Thymus (tissue), 11 donors: ENCODE data around the gene GPRC5B. TPM values are rescaled to one million over a fixed set of nuclear protein-coding genes. Genes with fewer than 3 reads are reported as not detected.

Experiments
- DNase-seq, 9 donors: peaks; one replicate each; pipeline ENCODE4 v3.0.0-alpha.2; 2013; ENCODE audit warnings: low spot score in 9 of 9, low read depth in 6 of 9, missing footprints in 1 of 9
- H3K27ac ChIP-seq, 2 donors: one replicate each; pipeline ENCODE4 v1.5.1; 2013; ENCODE audit warnings: control low read depth in 1 of 2, low read depth in 1 of 2, low read length in 1 of 2, mild to moderate bottlenecking in 1 of 2, moderate library complexity in 1 of 2
- H3K27me3 ChIP-seq, 2 donors: one replicate each; pipeline ENCODE4 v1.5.1; 2013; ENCODE audit warnings: low read length in 1 of 2; ENCODE audit not compliant: control insufficient read depth in 2 of 2, insufficient read depth in 1 of 2
- H3K36me3 ChIP-seq, 2 donors: one replicate each; pipeline ENCODE4 v1.5.1; 2013; ENCODE audit warnings: low read length in 1 of 2, mild to moderate bottlenecking in 1 of 2, moderate library complexity in 1 of 2; ENCODE audit not compliant: control insufficient read depth in 2 of 2, insufficient read depth in 2 of 2
- H3K4me1 ChIP-seq, 2 donors: one replicate each; pipeline ENCODE4 v1.5.1; 2013; ENCODE audit warnings: low read length in 2 of 2; ENCODE audit not compliant: control insufficient read depth in 2 of 2, insufficient read depth in 2 of 2
- H3K4me3 ChIP-seq, 2 donors: one replicate each; pipeline ENCODE4 v1.5.1; 2013; ENCODE audit warnings: low read length in 2 of 2, control low read depth in 1 of 2, mild to moderate bottlenecking in 1 of 2
- H3K9me3 ChIP-seq, 2 donors: one replicate each; pipeline ENCODE4 v1.5.1; 2013; ENCODE audit warnings: low read length in 1 of 2, mild to moderate bottlenecking in 1 of 2; ENCODE audit not compliant: control insufficient read depth in 2 of 2, insufficient read depth in 1 of 2
- WGBS: extraction: QIAGEN DNeasy Blood & Tissue Kit; methylation state at CpG from one replicate; pipeline ENCODE4 v1.1.7; 2013; 5-methylcytosine and 5-hydroxymethylcytosine counted together
- polyA plus RNA-seq: library from polyadenylated mRNA; stranded (reverse); fragments of 200-250 nt; gene quantifications from one replicate; pipeline ENCODE4 v1.2.3, GENCODE V29; 2013
- total RNA-seq: library from RNA; stranded (reverse); fragments of 120-200 nt; gene quantifications from one replicate; pipeline ENCODE4 v1.2.4, GENCODE V29; 2013
- donor health status: healthy.

GPRC5B gene
- total and polyA plus RNA-seq, 2 donors, result 1.5 to 7.8 TPM

GRCh38 chr16:19888834-19889233 lies 4.2 kb upstream of the GPRC5B start:
- Histone ChIP-seq H3K4me3 (no peak overlapping the region), H3K27me3 (peaks cover 20 to 23% of the 10 kb centered on the region in 2 donors), H3K9me3 (no peaks in the 10 kb centered on the region), H3K27ac (no peak overlapping the region), H3K4me1 (peaks cover 2 to 7% of the 10 kb centered on the region in 2 donors), H3K36me3 (no peaks in the 10 kb centered on the region)
- 93% methylated on average over 3 of the region's 3 CpGs for WGBS
- no peak for DNase-seq

- H3K36me3 ChIP-seq, result no peaks in the 10 kb centered on the region
- peaks cover 4 to 7% of the 10 kb centered on the region in 2 donors for H3K4me1 ChIP-seq
- 7% methylated on average over 20 of the region's 20 CpGs for WGBS
- H3K4me3 ChIP-seq, result no peak overlapping the region
- H3K27me3 ChIP-seq, result peaks cover 44 to 48% of the 10 kb centered on the region in 2 donors
- no peak overlapping the region for H3K27ac ChIP-seq
- H3K9me3 ChIP-seq, result no peaks in the 10 kb centered on the region
- peak; percentile 43 to 85 (median 65) for DNase-seq
These were observed 1.7 kb upstream of the GPRC5B start for GRCh38 chr16:19886073-19886941.

GRCh38 chr16:19885451-19886072 lies 914 bp upstream of the GPRC5B start:
- H3K4me3 ChIP-seq, result peak overlapping the region in 1 of 2 donors; percentile 53
- DNase-seq, result peak in 2 of 9 donors; percentile 7 to 9
- H3K9me3 ChIP-seq, result no peaks in the 10 kb centered on the region
- H3K27ac ChIP-seq, result no peak overlapping the region
- peaks cover 4 to 7% of the 10 kb centered on the region in 2 donors for H3K4me1 ChIP-seq
- 17% methylated on average over 41 of the region's 41 CpGs for WGBS
- H3K36me3 ChIP-seq, result no peaks in the 10 kb centered on the region
- H3K27me3 ChIP-seq, result peaks cover 44 to 53% of the 10 kb centered on the region in 2 donors

GRCh38 chr16:19883966-19884485 lies 622 bp downstream of the GPRC5B start:
- Histone ChIP-seq H3K4me3 (peak overlapping the region; percentile 26 to 53), H3K36me3 (no peaks in the 10 kb centered on the region), H3K27ac (no peak overlapping the region), H3K4me1 (peaks cover 4 to 7% of the 10 kb centered on the region in 2 donors), H3K27me3 (peaks cover 46 to 55% of the 10 kb centered on the region in 2 donors), H3K9me3 (no peaks in the 10 kb centered on the region)
- 3% methylated on average over 24 of the region's 24 CpGs for WGBS
- no peak for DNase-seq

- DNase-seq, result no peak
- H3K9me3 ChIP-seq, result no peaks in the 10 kb centered on the region
- whole genome bisulfite sequencing, result 5% methylated on average over 35 of the region's 35 CpGs
- peak overlapping the region in 1 of 2 donors; percentile 26 for H3K4me3 ChIP-seq
- peaks cover 46 to 55% of the 10 kb centered on the region in 2 donors for H3K27me3 ChIP-seq
- peaks cover 4 to 7% of the 10 kb centered on the region in 2 donors for H3K4me1 ChIP-seq
- no peaks in the 10 kb centered on the region for H3K36me3 ChIP-seq
- no peak overlapping the region for H3K27ac ChIP-seq
These were observed 1.2 kb downstream of the GPRC5B start for GRCh38 chr16:19883296-19883965.

- no peak overlapping the region for H3K4me3 ChIP-seq
- H3K36me3 ChIP-seq, result no peaks in the 10 kb centered on the region
- H3K4me1 ChIP-seq, result peaks cover 4 to 7% of the 10 kb centered on the region in 2 donors
- no peak overlapping the region for H3K27ac ChIP-seq
- H3K9me3 ChIP-seq, result no peaks in the 10 kb centered on the region
- DNase-seq, result no peak
- peaks cover 46 to 55% of the 10 kb centered on the region in 2 donors for H3K27me3 ChIP-seq
- 41% methylated on average over 3 of the region's 3 CpGs for WGBS
These were observed 2.0 kb downstream of the GPRC5B start for GRCh38 chr16:19882646-19883045.

GRCh38 chr16:19882186-19882585 lies 2.5 kb downstream of the GPRC5B start:
- H3K27ac ChIP-seq, result no peak overlapping the region
- peaks cover 46 to 55% of the 10 kb centered on the region in 2 donors for H3K27me3 ChIP-seq
- H3K4me1 ChIP-seq, result peaks cover 4 to 7% of the 10 kb centered on the region in 2 donors
- H3K4me3 ChIP-seq, result no peak overlapping the region
- H3K36me3 ChIP-seq, result no peaks in the 10 kb centered on the region
- DNase-seq, result no peak
- no peaks in the 10 kb centered on the region for H3K9me3 ChIP-seq
- 42% methylated on average over 9 of the region's 9 CpGs for WGBS

GRCh38 chr16:19881783-19882182 lies 2.9 kb downstream of the GPRC5B start:
- Histone ChIP-seq H3K27me3 (peaks cover 46 to 55% of the 10 kb centered on the region in 2 donors), H3K36me3 (no peaks in the 10 kb centered on the region), H3K9me3 (no peaks in the 10 kb centered on the region), H3K4me3 (no peak overlapping the region), H3K4me1 (peaks cover 4 to 7% of the 10 kb centered on the region in 2 donors), H3K27ac (no peak overlapping the region)
- DNase-seq, result no peak
- WGBS, result 73% methylated on average over 6 of the region's 6 CpGs
